GM23248 (cell line): Measurements from ENCODE around the gene MYMK. TPM values are rescaled to one million over a fixed set of nuclear protein-coding genes. Genes with fewer than 3 reads are reported as not detected.

Experiments
- DNase-seq: peaks from one replicate; pipeline ENCODE4 v3.0.0-alpha.2; 2015
- H2AFZ ChIP-seq: fragments of 200-600 bp; sonication (generic); 2 replicates; pipeline ENCODE4 v1.6.1; 2016; ENCODE audit warnings: antibody characterized with exemption
- H3F3A ChIP-seq: fragments of 200-600 bp; sonication (generic); 2 replicates; pipeline ENCODE4 v1.6.1; 2016; ENCODE audit warnings: mild to moderate bottlenecking, antibody characterized with exemption, mixed run types; ENCODE audit not compliant: insufficient read depth
- H3K27ac ChIP-seq: fragments of 200-600 bp; sonication (generic); 2 replicates; pipeline ENCODE4 v1.5.1; 2016; ENCODE audit warnings: mild to moderate bottlenecking
- H3K27me3 ChIP-seq: fragments of 200-600 bp; sonication (generic); replicated peaks from 2 replicates; pipeline ENCODE4 v1.6.1; 2016; ENCODE audit warnings: mild to moderate bottlenecking; ENCODE audit not compliant: insufficient read depth
- H3K36me3 ChIP-seq: fragments of 200-600 bp; sonication (generic); 2 replicates; pipeline ENCODE4 v1.6.1; 2016; ENCODE audit warnings: low read depth, mild to moderate bottlenecking
- H3K4me1 ChIP-seq: fragments of 200-600 bp; sonication (generic); 2 replicates; pipeline ENCODE4 v1.6.1; 2016; ENCODE audit warnings: mild to moderate bottlenecking; ENCODE audit not compliant: insufficient read depth
- H3K4me2 ChIP-seq: fragments of 200-600 bp; sonication (generic); one replicate; pipeline ENCODE4 v1.6.1; 2016; ENCODE audit warnings: mild to moderate bottlenecking; ENCODE audit not compliant: unreplicated experiment
- H3K4me3 ChIP-seq: fragments of 200-600 bp; sonication (generic); 2 replicates; pipeline ENCODE4 v1.5.1; 2016; ENCODE audit warnings: mild to moderate bottlenecking
- H3K79me2 ChIP-seq: fragments of 200-600 bp; sonication (generic); 2 replicates; pipeline ENCODE4 v1.6.1; 2016; ENCODE audit warnings: mild to moderate bottlenecking; ENCODE audit not compliant: insufficient read depth
- H3K9ac ChIP-seq: fragments of 200-600 bp; sonication (generic); 2 replicates; pipeline ENCODE4 v1.6.1; 2016; ENCODE audit warnings: mild to moderate bottlenecking
- H3K9me2 ChIP-seq: fragments of 200-600 bp; sonication (generic); 2 replicates; pipeline ENCODE4 v1.6.1; 2016; ENCODE audit warnings: mixed run types, mild to moderate bottlenecking, moderate library complexity; ENCODE audit not compliant: insufficient read depth
- H3K9me3 ChIP-seq: fragments of 200-600 bp; sonication (generic); one replicate; pipeline ENCODE4 v1.6.1; 2017; ENCODE audit warnings: low read depth
- H4K20me1 ChIP-seq: fragments of 200-600 bp; sonication (generic); 2 replicates; pipeline ENCODE4 v1.6.0; 2016; ENCODE audit not compliant: insufficient read depth
- EZH2 ChIP-seq: fragments of 200-600 bp; sonication (generic); IDR thresholded peaks from 2 replicates; pipeline ENCODE4 v1.6.1; 2018; ENCODE audit warnings: antibody characterized with exemption, mild to moderate bottlenecking; ENCODE audit not compliant: insufficient read depth, poor library complexity, severe bottlenecking
- EZH2phosphoT487 ChIP-seq: fragments of 200-600 bp; sonication (generic); IDR thresholded peaks from 2 replicates; pipeline ENCODE4 v1.6.1; 2018; ENCODE audit warnings: antibody characterized with exemption, moderate library complexity, mild to moderate bottlenecking, low read depth; ENCODE audit not compliant: insufficient read depth
- WGBS, 2 experiments: methylation state at CpG; one replicate each; pipeline ENCODE4 v1.1.6; 2015 to 2017; ENCODE audit warnings: low lambda C conversion rate in 2 of 2, low coverage in 1 of 2; ENCODE audit errors: missing lambda C conversion rate in 2 of 2; 5-methylcytosine and 5-hydroxymethylcytosine counted together
- in situ Hi-C: fragments of 300-500 bp; cut with MboI; formaldehyde crosslinking; loops from 2 replicates; pipeline ENCODE4 v1.15.0; 2020
- polyA plus RNA-seq: library from polyadenylated mRNA; unstranded; fragments of >200 nt; fragmentation: Nextera tagmentation; extraction: Ambion mirVana; gene quantifications from 2 replicates; pipeline ENCODE4 v1.2.1, GENCODE V29; 2016
- total RNA-seq: library from RNA; depleted of rRNA; stranded (reverse); fragments of >200 nt; shearing (Covaris generic); gene quantifications from 2 replicates; pipeline ENCODE4 v1.2.3, GENCODE V29; 2014

MYMK gene
- total and polyA plus RNA-seq, 2 experiments from 2014 or later: not detected

GRCh38 chr9:133542002-133542401 is 17.2 kb upstream of the MYMK start:
- Histone ChIP-seq H3K36me3 (no peaks in the 10 kb centered on the region), H3K4me3 (no peak overlapping the region), H3K4me1 (no peaks in the 10 kb centered on the region), H3K27me3 (peaks cover 9% of the 10 kb centered on the region; the same call in 1 of the 2 replicates), H3K9me2 (no peaks in the 10 kb centered on the region), H2AFZ (no peak overlapping the region), H3K79me2 (no peaks in the 10 kb centered on the region), H4K20me1 (no peaks in the 10 kb centered on the region), H3F3A (no peaks in the 10 kb centered on the region), H3K4me2 (no peak overlapping the region), H3K9me3 (no peaks in the 10 kb centered on the region), H3K27ac (no peak overlapping the region), H3K9ac (no peak overlapping the region)
- in situ Hi-C loops: no loop called here
- no peak for DNase-seq
- WGBS, 2 experiments: 65 to 66% methylated on average over 6 to 13 of the region's 13 CpGs
- TF ChIP-seq EZH2phosphoT487 (no peak), EZH2 (no peak)

DNA sequence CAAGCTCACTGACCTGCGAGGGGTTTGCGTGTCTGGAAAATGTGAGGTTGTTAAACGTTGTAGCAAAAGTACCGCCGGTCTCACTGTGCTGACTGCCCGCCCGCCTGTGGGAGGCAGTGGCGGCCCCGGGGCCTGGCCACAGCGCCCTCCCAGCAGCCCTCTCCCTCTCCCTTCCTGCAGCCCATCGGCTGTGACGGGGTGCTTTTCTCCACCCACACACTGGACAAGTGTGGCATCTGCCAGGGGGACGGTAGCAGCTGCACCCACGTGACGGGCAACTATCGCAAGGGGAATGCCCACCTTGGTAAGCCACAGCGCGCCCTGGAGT is 15.9 kb upstream of the MYMK start:
- WGBS, 2 experiments: 74 to 79% methylated on average over 11 to 18 of the region's 18 CpGs
- Histone ChIP-seq H3F3A (no peaks in the 10 kb centered on the region), H3K9me2 (no peaks in the 10 kb centered on the region), H3K4me1 (no peaks in the 10 kb centered on the region), H3K9ac (no peak overlapping the region), H3K27ac (no peak overlapping the region), H3K27me3 (peaks cover 9% of the 10 kb centered on the region), H4K20me1 (no peaks in the 10 kb centered on the region), H3K36me3 (no peaks in the 10 kb centered on the region), H3K9me3 (no peaks in the 10 kb centered on the region), H3K4me2 (no peak overlapping the region), H3K79me2 (no peaks in the 10 kb centered on the region), H2AFZ (no peak overlapping the region), H3K4me3 (no peak overlapping the region)
- in situ Hi-C loops: no loop called here
- DNase-seq: no peak
- TF ChIP-seq EZH2 (no peak), EZH2phosphoT487 (no peak)

- DNase-seq: no peak
- in situ Hi-C loops: no loop called here
Observed at GRCh38 chr9:133539991-133540697, 15.4 kb upstream of the MYMK start.

GRCh38 chr9:133538851-133539833 is 14.4 kb upstream of the MYMK start:
- no peak for TF ChIP-seq EZH2
- TF ChIP-seq EZH2phosphoT487: no peak
- Histone ChIP-seq H3K27me3 (peaks cover 15% of the 10 kb centered on the region), H2AFZ (no peak overlapping the region), H4K20me1 (no peaks in the 10 kb centered on the region), H3F3A (no peaks in the 10 kb centered on the region), H3K79me2 (no peaks in the 10 kb centered on the region), H3K36me3 (no peaks in the 10 kb centered on the region), H3K4me1 (no peaks in the 10 kb centered on the region), H3K9ac (no peak overlapping the region), H3K9me2 (no peaks in the 10 kb centered on the region), H3K4me2 (no peak overlapping the region), H3K9me3 (no peaks in the 10 kb centered on the region), H3K4me3 (no peak overlapping the region), H3K27ac (no peak overlapping the region)
- 46 to 57% methylated on average over 43 to 47 of the region's 47 CpGs for WGBS, 2 experiments
- DNase-seq: peak; percentile 26
- in situ Hi-C loops: no loop called here

More at GRCh38 chr9:133539991-133540697, 15.4 kb upstream of the MYMK start:
- Histone ChIP-seq H2AFZ (no peak overlapping the region), H3K9me3 (no peaks in the 10 kb centered on the region), H3K27ac (no peak overlapping the region), H3K4me3 (no peak overlapping the region), H3K4me1 (no peaks in the 10 kb centered on the region), H3K9me2 (no peaks in the 10 kb centered on the region), H3K9ac (no peak overlapping the region), H3K36me3 (no peaks in the 10 kb centered on the region), H4K20me1 (no peaks in the 10 kb centered on the region), H3K4me2 (no peak overlapping the region), H3K27me3 (peaks cover 9% of the 10 kb centered on the region), H3F3A (no peaks in the 10 kb centered on the region), H3K79me2 (no peaks in the 10 kb centered on the region)
- 75 to 84% methylated on average over 22 of the region's 22 CpGs for WGBS, 2 experiments
- no peak for TF ChIP-seq EZH2
- no peak for TF ChIP-seq EZH2phosphoT487
